Measurements from ENCODE around the gene TMEM115.

The TMEM115 gene

DNA sequence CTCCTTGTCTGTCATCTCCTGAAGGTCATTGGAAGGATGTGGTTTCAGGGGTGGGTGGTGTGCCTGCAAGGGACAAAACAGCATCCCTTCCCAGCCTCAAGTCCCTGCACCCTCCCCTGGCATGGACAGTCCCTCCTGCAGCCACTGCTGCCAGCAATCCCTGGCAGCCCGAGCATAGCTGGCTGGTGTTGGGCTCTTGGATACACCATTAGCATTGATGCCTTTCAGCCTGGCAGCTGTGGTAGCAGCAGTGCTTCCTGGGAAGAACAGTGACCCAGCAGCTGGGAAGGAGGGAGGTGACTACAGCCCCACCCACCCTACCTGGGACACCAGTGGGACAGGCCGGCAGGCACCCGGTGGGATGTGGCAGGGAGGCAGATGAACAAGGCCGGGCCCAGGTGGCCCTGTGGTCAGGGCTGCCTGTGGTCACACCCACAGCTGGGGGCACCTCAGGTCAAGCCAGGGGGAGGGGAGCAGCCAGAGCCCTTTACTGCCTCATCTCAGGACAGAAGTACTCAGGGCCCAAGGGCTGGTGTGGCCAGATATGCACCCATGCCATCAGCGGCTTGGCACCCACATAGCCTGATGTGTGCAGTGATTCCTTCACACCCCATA is 32.9 kb upstream of the TMEM115 start:
- Histone ChIP-seq H3K9ac (ENCODE audit: low read length) (no peak overlapping the region), H4K20me1 (ENCODE audit: insufficient read depth, low read length) (no peaks in the 10 kb centered on the region), H3K27me3 (ENCODE audit: low read depth, low read length) (no peaks in the 10 kb centered on the region), H2AFZ (ENCODE audit: low read depth, low read length) (no peak overlapping the region), H3K4me1 (ENCODE audit: low read length) (peaks cover 10% of the 10 kb centered on the region), H3K9me3 (ENCODE audit: insufficient read depth, low read length) (no peaks in the 10 kb centered on the region), H3K27ac (ENCODE audit: low read length) (no peak overlapping the region), H3K36me3 (replicated peaks; ENCODE audit: low read depth, low read length) (no peaks in the 10 kb centered on the region), H3K79me2 (ENCODE audit: low read length) (no peaks in the 10 kb centered on the region), H3K4me2 (ENCODE audit: low read length) (no peak overlapping the region), H3K4me3 (ENCODE audit: low read length) (no peak overlapping the region)
- no peak for TF ChIP-seq EZH2phosphoT487 (IDR thresholded peaks at IDR 0.05; ENCODE audit: low read depth)
- no peak for TF ChIP-seq CTCF (IDR thresholded peaks at IDR 0.05; ENCODE audit: low read depth, low read length)

- Histone ChIP-seq H3K4me3 (ENCODE audit: low read length) (no peak overlapping the region), H3K4me2 (ENCODE audit: low read length) (no peak overlapping the region), H3K79me2 (ENCODE audit: low read length) (no peaks in the 10 kb centered on the region), H2AFZ (ENCODE audit: low read depth, low read length) (no peak overlapping the region), H4K20me1 (ENCODE audit: insufficient read depth, low read length) (no peaks in the 10 kb centered on the region), H3K9ac (ENCODE audit: low read length) (no peak overlapping the region), H3K27me3 (ENCODE audit: low read depth, low read length) (no peaks in the 10 kb centered on the region), H3K4me1 (ENCODE audit: low read length) (peaks cover 8% of the 10 kb centered on the region), H3K27ac (ENCODE audit: low read length) (no peak overlapping the region), H3K9me3 (ENCODE audit: insufficient read depth, low read length) (no peaks in the 10 kb centered on the region), H3K36me3 (replicated peaks; ENCODE audit: low read depth, low read length) (no peaks in the 10 kb centered on the region)
- no peak for TF ChIP-seq CTCF (IDR thresholded peaks at IDR 0.05; ENCODE audit: low read depth, low read length)
- TF ChIP-seq EZH2phosphoT487 (IDR thresholded peaks at IDR 0.05; ENCODE audit: low read depth) = no peak
Measured at GRCh38 chr3:50390508-50391224, 31.3 kb upstream of the TMEM115 start.

GRCh38 chr3:50389414-50389767 is 30.1 kb upstream of the TMEM115 start:
- Histone ChIP-seq H3K4me3 (ENCODE audit: low read length) (no peak overlapping the region), H3K4me2 (ENCODE audit: low read length) (no peak overlapping the region), H3K27me3 (ENCODE audit: low read depth, low read length) (no peaks in the 10 kb centered on the region), H3K9me3 (ENCODE audit: insufficient read depth, low read length) (no peaks in the 10 kb centered on the region), H3K4me1 (ENCODE audit: low read length) (no peaks in the 10 kb centered on the region), H3K9ac (ENCODE audit: low read length) (no peak overlapping the region), H4K20me1 (ENCODE audit: insufficient read depth, low read length) (no peaks in the 10 kb centered on the region), H3K27ac (ENCODE audit: low read length) (no peak overlapping the region), H2AFZ (ENCODE audit: low read depth, low read length) (no peak overlapping the region), H3K79me2 (ENCODE audit: low read length) (no peaks in the 10 kb centered on the region), H3K36me3 (replicated peaks; ENCODE audit: low read depth, low read length) (no peaks in the 10 kb centered on the region)
- TF ChIP-seq EZH2phosphoT487 (IDR thresholded peaks at IDR 0.05; ENCODE audit: low read depth) (no peak), CTCF (IDR thresholded peaks at IDR 0.05; ENCODE audit: low read depth, low read length) (no peak)

- Histone ChIP-seq H3K27ac (ENCODE audit: low read length) (no peak overlapping the region), H3K9me3 (ENCODE audit: insufficient read depth, low read length) (no peaks in the 10 kb centered on the region), H4K20me1 (ENCODE audit: insufficient read depth, low read length) (no peaks in the 10 kb centered on the region), H3K4me3 (ENCODE audit: low read length) (no peak overlapping the region), H3K27me3 (ENCODE audit: low read depth, low read length) (no peaks in the 10 kb centered on the region), H3K4me2 (ENCODE audit: low read length) (no peak overlapping the region), H3K4me1 (ENCODE audit: low read length) (no peaks in the 10 kb centered on the region), H3K79me2 (ENCODE audit: low read length) (no peaks in the 10 kb centered on the region), H3K9ac (ENCODE audit: low read length) (no peak overlapping the region), H2AFZ (ENCODE audit: low read depth, low read length) (no peak overlapping the region), H3K36me3 (replicated peaks; ENCODE audit: low read depth, low read length) (no peaks in the 10 kb centered on the region)
- TF ChIP-seq EZH2phosphoT487 (IDR thresholded peaks at IDR 0.05; ENCODE audit: low read depth) (no peak), CTCF (IDR thresholded peaks at IDR 0.05; ENCODE audit: low read depth, low read length) (no peak; the same call in 1 of the 2 replicates)
Measured at GRCh38 chr3:50388720-50389413, 29.5 kb upstream of the TMEM115 start.
